ENCODE data around the gene IGF2BP2. TPM values are rescaled to one million over a fixed set of nuclear protein-coding genes. Genes with fewer than 3 reads are reported as not detected.

IGF2BP2 gene
- total and polyA plus RNA-seq, 2 of the 4 experiments (the other 2 are of a cell fraction): 23.4 to 88.2 TPM

DNA sequence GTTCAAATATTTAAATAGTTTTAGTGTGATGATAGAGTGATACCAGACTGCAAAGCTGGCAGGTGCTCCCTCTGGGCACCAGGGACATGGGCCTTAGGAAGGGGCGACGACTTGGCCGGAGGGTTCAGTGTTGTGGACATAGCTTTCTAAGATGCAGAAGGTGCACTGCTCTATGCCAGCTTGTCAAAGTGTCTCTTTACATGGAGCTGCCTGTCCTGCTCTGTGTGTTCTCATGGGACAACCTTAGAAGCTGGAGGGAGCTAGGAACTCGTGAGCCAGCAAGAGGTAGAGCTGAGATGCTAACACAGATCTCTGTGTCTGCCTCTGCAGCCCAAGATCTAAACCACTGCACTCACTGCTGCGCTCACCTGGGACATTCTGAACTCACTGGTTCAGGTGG is 160.9 kb downstream of the IGF2BP2 start:
- no peak overlapping the region for H4K5ac ChIP-seq (ENCODE audit: low read depth, low read length)
- TF ChIP-seq MAFK (IDR thresholded peaks at IDR 0.05; ENCODE audit: low read depth, low read length) (no peak), MAZ (IDR thresholded peaks at IDR 0.05; ENCODE audit: borderline replicate concordance, low read depth, low read length) (no peak), RAD21 (IDR thresholded peaks at IDR 0.05; ENCODE audit: low read length) (no peak), NFE2L2 (IDR thresholded peaks at IDR 0.05; ENCODE audit: low read depth, low read length) (no peak), SMC3 (IDR thresholded peaks at IDR 0.05; ENCODE audit: low read depth, low read length) (no peak), BHLHE40 (IDR thresholded peaks at IDR 0.05; ENCODE audit: low read depth, low read length) (no peak)
- TF ChIP-seq, protein P1, sequence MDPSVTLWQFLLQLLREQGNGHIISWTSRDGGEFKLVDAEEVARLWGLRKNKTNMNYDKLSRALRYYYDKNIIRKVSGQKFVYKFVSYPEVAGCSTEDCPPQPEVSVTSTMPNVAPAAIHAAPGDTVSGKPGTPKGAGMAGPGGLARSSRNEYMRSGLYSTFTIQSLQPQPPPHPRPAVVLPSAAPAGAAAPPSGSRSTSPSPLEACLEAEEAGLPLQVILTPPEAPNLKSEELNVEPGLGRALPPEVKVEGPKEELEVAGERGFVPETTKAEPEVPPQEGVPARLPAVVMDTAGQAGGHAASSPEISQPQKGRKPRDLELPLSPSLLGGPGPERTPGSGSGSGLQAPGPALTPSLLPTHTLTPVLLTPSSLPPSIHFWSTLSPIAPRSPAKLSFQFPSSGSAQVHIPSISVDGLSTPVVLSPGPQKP (IDR thresholded peaks at IDR 0.05; ENCODE audit: borderline replicate concordance, low read depth, low read length): no peak
- TF ChIP-seq, protein P2, sequence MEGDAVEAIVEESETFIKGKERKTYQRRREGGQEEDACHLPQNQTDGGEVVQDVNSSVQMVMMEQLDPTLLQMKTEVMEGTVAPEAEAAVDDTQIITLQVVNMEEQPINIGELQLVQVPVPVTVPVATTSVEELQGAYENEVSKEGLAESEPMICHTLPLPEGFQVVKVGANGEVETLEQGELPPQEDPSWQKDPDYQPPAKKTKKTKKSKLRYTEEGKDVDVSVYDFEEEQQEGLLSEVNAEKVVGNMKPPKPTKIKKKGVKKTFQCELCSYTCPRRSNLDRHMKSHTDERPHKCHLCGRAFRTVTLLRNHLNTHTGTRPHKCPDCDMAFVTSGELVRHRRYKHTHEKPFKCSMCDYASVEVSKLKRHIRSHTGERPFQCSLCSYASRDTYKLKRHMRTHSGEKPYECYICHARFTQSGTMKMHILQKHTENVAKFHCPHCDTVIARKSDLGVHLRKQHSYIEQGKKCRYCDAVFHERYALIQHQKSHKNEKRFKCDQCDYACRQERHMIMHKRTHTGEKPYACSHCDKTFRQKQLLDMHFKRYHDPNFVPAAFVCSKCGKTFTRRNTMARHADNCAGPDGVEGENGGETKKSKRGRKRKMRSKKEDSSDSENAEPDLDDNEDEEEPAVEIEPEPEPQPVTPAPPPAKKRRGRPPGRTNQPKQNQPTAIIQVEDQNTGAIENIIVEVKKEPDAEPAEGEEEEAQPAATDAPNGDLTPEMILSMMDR (conservative IDR thresholded peaks at IDR 0.05; ENCODE audit: low read depth, low read length): no peak
- H4K8ac ChIP-seq (ENCODE audit: low read depth in 2 of 2, low read length in 2 of 2): no peak overlapping the region
- WGBS, 2 experiments (ENCODE audit: extremely low coverage in 2 of 2, insufficient read length in 1 of 2): 100% methylated on average over 1 of the region's 5 CpGs; no CpG with 5 or more reads in 1 of the 2 experiments
- H2AFZ ChIP-seq (replicated peaks; ENCODE audit: low read length, poor library complexity): no peak overlapping the region
- POLR2A ChIA-PET (ENCODE audit: unreplicated experiment): no interaction called here
- no peak overlapping the region for H3K9ac ChIP-seq (ENCODE audit: low read depth, low read length)
- H2BK20ac ChIP-seq (ENCODE audit: low read depth, low read length): no peak overlapping the region
- H3K27ac ChIP-seq (ENCODE audit: insufficient read depth, low read length): no peak overlapping the region
- H3K79me1 ChIP-seq (ENCODE audit: low read depth in 1 of 2, low read length in 2 of 2): peaks cover 8 to 38% of the 10 kb centered on the region in 2 experiments
- H3K4me3 ChIP-seq (ENCODE audit: insufficient read depth, low read depth, low read length): no peak overlapping the region
- H3K23ac ChIP-seq (ENCODE audit: low read depth, low read length): no peak overlapping the region
- H3K9me3 ChIP-seq (ENCODE audit: control insufficient read depth, insufficient read depth, low read length): no peaks in the 10 kb centered on the region
- dilution Hi-C loops (cut with HindIII; ENCODE audit: low sequenced_read_pairs, unreplicated experiment) (no loop called here), intact Hi-C loops (cut with micrococcal nuclease) (loop anchor here (5.0 to 10.0 kb wide), 4 partner anchors 68 to 391 kb away; no protein-coding TSS in a partner anchor), in situ Hi-C loops (cut with MboI; ENCODE audit: low sequenced_read_pairs) (loop anchor here (25.0 kb wide), 2 partner anchors 248 to 598 kb away; no protein-coding TSS in a partner anchor)
- H4K91ac ChIP-seq (ENCODE audit: insufficient read depth, low read depth, low read length): no peak overlapping the region
- H3K4me2 ChIP-seq (ENCODE audit: low read depth, low read length): no peak overlapping the region
- H2BK5ac ChIP-seq (ENCODE audit: low read depth, low read length, poor library complexity, severe bottlenecking): no peak overlapping the region
- ATAC-seq (ENCODE audit: low read depth) (no peak), DNase-seq (no peak)
- no peak overlapping the region for H3K56ac ChIP-seq (ENCODE audit: extremely low read depth, insufficient read depth, low read length)
- no peak overlapping the region for H2BK120ac ChIP-seq (ENCODE audit: low read depth, low read length)
- H3K18ac ChIP-seq (ENCODE audit: low read depth, low read length): no peak overlapping the region
- H2AK9ac ChIP-seq (replicated peaks; ENCODE audit: low read depth, low read length, poor library complexity): no peak overlapping the region
- H3K27me3 ChIP-seq (ENCODE audit: control insufficient read depth, insufficient read depth, low read length): no peaks in the 10 kb centered on the region
- peaks cover 23% of the 10 kb centered on the region for H3K36me3 ChIP-seq (ENCODE audit: control insufficient read depth, insufficient read depth, low read length)
- H3K9me1 ChIP-seq (ENCODE audit: insufficient read depth, low read length): peaks cover 3% of the 10 kb centered on the region; the same call in 1 of the 2 replicates
- H3K4me1 ChIP-seq (ENCODE audit: control insufficient read depth, insufficient read depth, low read length): peaks cover 9% of the 10 kb centered on the region
- H3K4ac ChIP-seq (ENCODE audit: low read depth, low read length): no peak overlapping the region
- no TSS peak for BruUV-seq (replicated peaks)
- H2BK15ac ChIP-seq (ENCODE audit: low read depth, low read length): no peak overlapping the region
- peaks cover 19% of the 10 kb centered on the region for H4K20me1 ChIP-seq (ENCODE audit: insufficient read depth, low read length)
- no peak overlapping the region for H2AK5ac ChIP-seq (ENCODE audit: low read depth, low read length)
- no peak overlapping the region for H3K14ac ChIP-seq (replicated peaks; ENCODE audit: low read depth, low read length)
- CTCF ChIA-PET: interaction anchor here (0.6 kb wide), 1 partner anchor 187 kb away, joined by 4 read pairs; no protein-coding TSS in a partner anchor
